Glomerular visceral epithelial cell (primary cell): ENCODE data around the gene KATNBL1.
A peak's percentile ranks its signal among the peaks of the same experiment; 100 is the strongest.

Experiments used
- DNase-seq: peaks from one replicate; pipeline ENCODE4 v3.0.0-alpha.2; 2016; ENCODE audit errors: extremely low spot score

Gene KATNBL1

GRCh38 chr15:34209421-34210282 is at the start of gene KATNBL1:
TSS of gene KATNBL1 (minus strand) at chr15:34210096. CDS start at chr15:34163676, 46,420 bp downstream.
- peak; percentile 97 for DNase-seq

GRCh38 chr15:34259566-34259965 is 49.7 kb upstream of the KATNBL1 start:
- no peak for DNase-seq

GRCh38 chr15:34258151-34258550 is 48.3 kb upstream of the KATNBL1 start:
- no peak for DNase-seq

GRCh38 chr15:34252545-34252944 is 42.6 kb upstream of the KATNBL1 start:
- DNase-seq, result no peak

- DNase-seq, result no peak
Observed at GRCh38 chr15:34248190-34248589, 38.3 kb upstream of the KATNBL1 start.

- no peak for DNase-seq
Observed at GRCh38 chr15:34246276-34246976, 36.5 kb upstream of the KATNBL1 start.

- no peak for DNase-seq
Observed at GRCh38 chr15:34243226-34243625, 33.3 kb upstream of the KATNBL1 start.

GRCh38 chr15:34242331-34242710 is 32.4 kb upstream of the KATNBL1 start:
- DNase-seq, result no peak

GRCh38 chr15:34241376-34242330 is 31.8 kb upstream of the KATNBL1 start:
- peak; percentile 25 for DNase-seq

- DNase-seq, result no peak
Observed at GRCh38 chr15:34240537-34240936, 30.6 kb upstream of the KATNBL1 start.

GRCh38 chr15:34239151-34239808 is 29.4 kb upstream of the KATNBL1 start:
- peak; percentile 63 for DNase-seq

- no peak for DNase-seq
Observed at GRCh38 chr15:34233614-34234013, 23.7 kb upstream of the KATNBL1 start.

- no peak for DNase-seq
Observed at GRCh38 chr15:34223904-34224596, 14.2 kb upstream of the KATNBL1 start.

- DNase-seq, result peak; percentile 27
Observed at GRCh38 chr15:34217587-34218225, 7.8 kb upstream of the KATNBL1 start.

- no peak for DNase-seq
Observed at GRCh38 chr15:34216527-34217270, 6.8 kb upstream of the KATNBL1 start.

GRCh38 chr15:34214135-34214534 is 4.2 kb upstream of the KATNBL1 start:
- no peak for DNase-seq

GRCh38 chr15:34213690-34214089 is 3.8 kb upstream of the KATNBL1 start:
- no peak for DNase-seq

GRCh38 chr15:34206011-34206410 is 3.9 kb downstream of the KATNBL1 start:
- DNase-seq, result peak; percentile 48

- DNase-seq, result no peak
Observed at GRCh38 chr15:34203936-34204335, 6.0 kb downstream of the KATNBL1 start.

- no peak for DNase-seq
Observed at GRCh38 chr15:34203305-34203704, 6.6 kb downstream of the KATNBL1 start.
